ENCODE measurements around the gene NPTXR. TPM values are rescaled to one million over a fixed set of nuclear protein-coding genes. Genes with fewer than 3 reads are reported as not detected.
"Not testable (repeated sequence)": the region's sequence is repeated elsewhere in the genome, so short reads cannot be mapped to it uniquely, and the experiment has no call there.

The NPTXR gene
- total and polyA plus RNA-seq, 4 donors = 0.98 to 5.8 (median 2.8) TPM

DNA sequence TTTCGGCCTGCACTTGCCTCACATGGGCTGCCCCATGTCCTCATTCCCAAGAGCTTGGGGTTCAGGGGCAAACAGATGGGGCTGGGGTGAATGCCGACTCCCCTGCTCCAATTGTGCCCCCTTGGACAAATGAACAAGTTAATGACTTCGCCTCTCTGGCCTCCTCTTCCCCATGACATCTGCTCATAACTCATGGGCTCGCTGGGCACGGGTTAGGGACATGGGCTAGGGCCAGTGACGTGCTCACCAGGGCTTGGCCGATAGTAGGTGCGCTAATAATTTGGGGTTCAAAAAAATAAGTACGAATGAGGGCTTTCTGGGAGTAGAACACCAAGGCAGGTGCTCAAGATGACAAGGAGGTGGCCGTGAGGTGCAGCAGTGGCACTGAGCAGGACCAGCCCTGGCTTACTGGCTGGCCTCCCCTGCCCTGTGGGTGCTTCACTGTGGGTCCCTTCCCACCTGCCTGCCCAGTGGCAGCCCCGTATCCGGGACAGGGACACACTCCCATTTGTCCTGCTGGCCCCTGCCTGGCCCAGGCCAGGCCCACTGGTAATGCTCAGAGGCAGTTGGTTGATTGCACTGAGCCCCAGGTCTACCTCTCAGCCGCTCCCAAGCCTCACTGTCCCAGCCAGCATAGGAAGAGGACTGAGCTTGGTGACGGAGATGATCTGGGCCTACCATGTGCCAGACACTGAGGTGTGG is 15.9 kb upstream of the NPTXR start:
- H3K9me3 ChIP-seq (ENCODE audit: control insufficient read depth in 4 of 4, insufficient read depth in 3 of 4, low read length in 3 of 4) = no peaks in the 10 kb centered on the region
- 85 to 88% methylated on average over 14 of the region's 14 CpGs for whole genome bisulfite sequencing, 2 donors
- TF ChIP-seq, protein P1, sequence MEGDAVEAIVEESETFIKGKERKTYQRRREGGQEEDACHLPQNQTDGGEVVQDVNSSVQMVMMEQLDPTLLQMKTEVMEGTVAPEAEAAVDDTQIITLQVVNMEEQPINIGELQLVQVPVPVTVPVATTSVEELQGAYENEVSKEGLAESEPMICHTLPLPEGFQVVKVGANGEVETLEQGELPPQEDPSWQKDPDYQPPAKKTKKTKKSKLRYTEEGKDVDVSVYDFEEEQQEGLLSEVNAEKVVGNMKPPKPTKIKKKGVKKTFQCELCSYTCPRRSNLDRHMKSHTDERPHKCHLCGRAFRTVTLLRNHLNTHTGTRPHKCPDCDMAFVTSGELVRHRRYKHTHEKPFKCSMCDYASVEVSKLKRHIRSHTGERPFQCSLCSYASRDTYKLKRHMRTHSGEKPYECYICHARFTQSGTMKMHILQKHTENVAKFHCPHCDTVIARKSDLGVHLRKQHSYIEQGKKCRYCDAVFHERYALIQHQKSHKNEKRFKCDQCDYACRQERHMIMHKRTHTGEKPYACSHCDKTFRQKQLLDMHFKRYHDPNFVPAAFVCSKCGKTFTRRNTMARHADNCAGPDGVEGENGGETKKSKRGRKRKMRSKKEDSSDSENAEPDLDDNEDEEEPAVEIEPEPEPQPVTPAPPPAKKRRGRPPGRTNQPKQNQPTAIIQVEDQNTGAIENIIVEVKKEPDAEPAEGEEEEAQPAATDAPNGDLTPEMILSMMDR (IDR thresholded peaks at IDR 0.05; ENCODE audit: control extremely low read depth, extremely low read depth) = no peak
- ATAC-seq (ENCODE audit: insufficient read depth, low FRiP score) (no peak), DNase-seq (no peak)
- no peaks in the 10 kb centered on the region for H3K36me3 ChIP-seq (ENCODE audit: control insufficient read depth in 4 of 4, insufficient read depth in 4 of 4, low read length in 4 of 4)
- H3K4me1 ChIP-seq (ENCODE audit: control insufficient read depth in 5 of 5, insufficient read depth in 5 of 5, low read length in 5 of 5) = peaks cover 2 to 23% (median 11%) of the 10 kb centered on the region in 5 donors
- peaks cover 0 to 4% (median 0%) of the 10 kb centered on the region in 3 donors for H3K27me3 ChIP-seq (ENCODE audit: control insufficient read depth in 3 of 3, insufficient read depth in 3 of 3, low read length in 2 of 3)
- no peak overlapping the region for H3K4me3 ChIP-seq
- no peak overlapping the region for H3K27ac ChIP-seq (ENCODE audit: low read depth in 1 of 2, low read length in 1 of 2)
- no peak overlapping the region for H3K9ac ChIP-seq (ENCODE audit: insufficient read depth in 1 of 2, low read length in 2 of 2)

DNA sequence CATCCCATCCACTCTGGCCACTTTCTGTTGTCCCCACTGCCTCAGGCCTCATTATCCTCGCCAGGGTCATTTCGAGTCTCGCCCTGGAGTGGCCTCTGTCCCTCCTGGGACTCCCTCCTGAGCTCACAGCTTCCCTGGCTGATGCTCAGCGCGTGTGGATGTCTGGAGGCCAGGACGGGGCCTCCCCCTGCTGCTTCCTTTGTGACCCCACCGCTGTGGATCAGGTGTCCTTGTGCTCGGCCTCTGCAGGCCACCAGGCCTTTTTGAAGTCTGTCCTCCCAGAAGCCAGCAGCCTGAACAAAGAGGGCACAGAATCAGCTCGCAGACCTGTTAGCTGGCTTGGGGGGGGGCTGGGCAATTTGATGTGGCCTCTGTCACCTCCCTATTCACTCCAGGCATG is 14.7 kb upstream of the NPTXR start:
- Histone ChIP-seq H3K9ac (ENCODE audit: insufficient read depth in 1 of 2, low read length in 2 of 2) (no peak overlapping the region), H3K4me3 (no peak overlapping the region), H3K36me3 (ENCODE audit: control insufficient read depth in 4 of 4, insufficient read depth in 4 of 4, low read length in 4 of 4) (no peaks in the 10 kb centered on the region), H3K9me3 (ENCODE audit: control insufficient read depth in 4 of 4, insufficient read depth in 3 of 4, low read length in 3 of 4) (no peaks in the 10 kb centered on the region), H3K27me3 (ENCODE audit: control insufficient read depth in 3 of 3, insufficient read depth in 3 of 3, low read length in 2 of 3) (peaks cover 0 to 4% (median 0%) of the 10 kb centered on the region in 3 donors), H3K27ac (ENCODE audit: low read depth in 1 of 2, low read length in 1 of 2) (no peak overlapping the region), H3K4me1 (ENCODE audit: control insufficient read depth in 5 of 5, insufficient read depth in 5 of 5, low read length in 5 of 5) (peaks cover 0 to 17% (median 5%) of the 10 kb centered on the region in 5 donors)
- DNase-seq (no peak), ATAC-seq (ENCODE audit: insufficient read depth, low FRiP score) (no peak)
- 73 to 81% methylated on average over 9 of the region's 9 CpGs for WGBS, 2 donors
- TF ChIP-seq, protein P1 (IDR thresholded peaks at IDR 0.05; ENCODE audit: control extremely low read depth, extremely low read depth) = no peak

DNA sequence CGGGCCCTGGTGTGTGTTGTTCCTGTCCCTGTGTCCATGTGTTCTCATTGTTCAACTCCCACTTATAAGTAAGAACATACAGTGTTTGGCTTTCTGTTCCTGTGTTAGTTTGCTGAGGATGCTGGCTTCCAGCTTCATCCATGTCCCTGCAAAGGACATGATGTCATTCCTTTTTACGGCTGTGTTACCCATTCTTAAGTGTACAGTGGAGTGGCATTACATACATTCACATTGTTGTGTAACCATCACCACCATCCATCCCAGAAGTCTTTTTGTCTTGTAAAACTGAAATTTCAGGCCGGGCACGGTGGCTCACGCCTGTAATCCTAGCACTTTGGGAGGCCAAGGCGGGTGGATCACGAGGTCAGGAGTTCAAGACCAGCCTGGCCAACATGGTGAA is 10.6 kb upstream of the NPTXR start:
- H3K4me3 ChIP-seq; H3K9me3 ChIP-seq (ENCODE audit: control insufficient read depth in 4 of 4, insufficient read depth in 3 of 4, low read length in 3 of 4); H3K36me3 ChIP-seq (ENCODE audit: control insufficient read depth in 4 of 4, insufficient read depth in 4 of 4, low read length in 4 of 4); H3K4me1 ChIP-seq (ENCODE audit: control insufficient read depth in 5 of 5, insufficient read depth in 5 of 5, low read length in 5 of 5); ATAC-seq (ENCODE audit: insufficient read depth, low FRiP score); H3K9ac ChIP-seq (ENCODE audit: insufficient read depth in 1 of 2, low read length in 2 of 2); DNase-seq; H3K27me3 ChIP-seq (ENCODE audit: control insufficient read depth in 3 of 3, insufficient read depth in 3 of 3, low read length in 2 of 3); H3K27ac ChIP-seq (ENCODE audit: low read depth in 1 of 2, low read length in 1 of 2): not testable (repeated sequence)
- WGBS, 2 donors = 85 to 86% methylated on average over 7 of the region's 7 CpGs

DNA sequence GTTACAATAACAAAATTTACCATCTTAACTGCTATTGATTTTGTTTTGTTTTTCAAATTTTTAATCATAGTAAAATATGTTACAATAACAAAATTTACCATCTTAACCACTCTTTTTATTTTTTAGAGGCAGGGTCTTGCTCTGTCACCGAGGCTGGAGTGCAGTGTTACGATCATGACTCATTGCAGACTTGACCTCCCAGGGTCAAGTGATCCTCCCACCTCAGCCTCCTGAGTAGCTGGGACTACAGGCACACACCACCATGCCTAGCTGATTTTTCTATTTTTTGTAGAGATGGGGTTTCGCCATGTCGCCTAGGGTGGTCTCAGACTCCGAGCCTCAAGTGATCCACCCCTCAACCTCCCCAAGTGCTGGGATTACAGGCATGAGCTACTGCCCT is 10.1 kb upstream of the NPTXR start:
- WGBS, 2 donors = 71 to 84% methylated on average over 5 of the region's 5 CpGs
- not testable (repeated sequence) for H3K4me3 ChIP-seq; H3K36me3 ChIP-seq (ENCODE audit: control insufficient read depth in 4 of 4, insufficient read depth in 4 of 4, low read length in 4 of 4); H3K4me1 ChIP-seq (ENCODE audit: control insufficient read depth in 5 of 5, insufficient read depth in 5 of 5, low read length in 5 of 5); ATAC-seq (ENCODE audit: insufficient read depth, low FRiP score); DNase-seq; H3K27ac ChIP-seq (ENCODE audit: low read depth in 1 of 2, low read length in 1 of 2); H3K9me3 ChIP-seq (ENCODE audit: control insufficient read depth in 4 of 4, insufficient read depth in 3 of 4, low read length in 3 of 4); H3K9ac ChIP-seq (ENCODE audit: insufficient read depth in 1 of 2, low read length in 2 of 2)
- H3K27me3 ChIP-seq (ENCODE audit: control insufficient read depth in 3 of 3, insufficient read depth in 3 of 3, low read length in 2 of 3) = peaks cover 0 to 11% (median under 1%) of the 10 kb centered on the region in 3 donors
